Measurements from ENCODE around the gene SKAP2. TPM values are rescaled to one million over a fixed set of nuclear protein-coding genes. Genes with fewer than 3 reads are reported as not detected.

SKAP2 gene
- total and polyA plus RNA-seq, 2 of the 13 experiments (the other 11 are each of a cell fraction or from before 2014, with no cell fraction given), result 3.6 to 12.9 TPM

GRCh38 chr7:26857170-26857505 lies 7.3 kb downstream of the SKAP2 start (continued):
- no peak for TF ChIP-seq ZNF639 (CRISPR knock-in tag; conservative IDR thresholded peaks at IDR 0.05)

- FAIRE-seq (no peak), ATAC-seq (no peak), DNase-seq (ENCODE audit: low spot score) (no peak)
- Histone ChIP-seq H4K20me1 (ENCODE audit: insufficient read depth, low read length) (no peaks in the 10 kb centered on the region), H3K27ac (ENCODE audit: extremely low read length, insufficient read depth, low read length) (no peak overlapping the region), H3K4me1 (ENCODE audit: insufficient read depth, low read length) (peaks cover 18% of the 10 kb centered on the region), H3K9ac (ENCODE audit: insufficient read depth, low read depth, low read length) (no peak overlapping the region), H3K79me2 (ENCODE audit: insufficient read depth, low read length) (no peaks in the 10 kb centered on the region), H3K36me3 (replicated peaks in 1 of 2; ENCODE audit: control insufficient read depth in 1 of 2, insufficient read depth in 2 of 2, low read length in 2 of 2) (no peaks in the 10 kb centered on the region; a peak in 1 of 5 replicates), H3K27me3 (ENCODE audit: control insufficient read depth in 1 of 2, insufficient read depth in 2 of 2, low read length in 2 of 2) (no peaks in the 10 kb centered on the region), H3K9me3 (ENCODE audit: low read length) (no peaks in the 10 kb centered on the region), H2AFZ (ENCODE audit: low read length) (no peak overlapping the region), H3K4me3 (replicated peaks in 1 of 3; ENCODE audit: insufficient read depth in 1 of 3, low read depth in 2 of 3, low read length in 3 of 3) (no peak overlapping the region), H3K4me2 (ENCODE audit: low read depth, low read length) (no peak overlapping the region)
- no peak for TF ChIP-seq CBX2 (IDR thresholded peaks at IDR 0.05; ENCODE audit: low read depth, low read length)
- TF ChIP-seq CBX2 (CRISPR knock-in tag; IDR thresholded peaks at IDR 0.05; ENCODE audit: low read depth), result no peak
- no peak for TF ChIP-seq ZNF839 (CRISPR knock-in tag; IDR thresholded peaks at IDR 0.05; ENCODE audit: borderline replicate concordance)
- TF ChIP-seq ZNF205 (CRISPR knock-in tag; IDR thresholded peaks at IDR 0.05), result no peak
- no peak for TF ChIP-seq FOSL1 (CRISPR knock-in tag; IDR thresholded peaks at IDR 0.05; ENCODE audit: borderline replicate concordance)
- no peak for TF ChIP-seq ZNF225 (CRISPR knock-in tag; IDR thresholded peaks at IDR 0.05)
- no peak for TF ChIP-seq ZNF484 (CRISPR knock-in tag; IDR thresholded peaks at IDR 0.05; ENCODE audit: borderline replicate concordance, low read depth)
- no peak for TF ChIP-seq ZNF432 (CRISPR knock-in tag; IDR thresholded peaks at IDR 0.05; ENCODE audit: borderline replicate concordance)
- TF ChIP-seq ZNF382 (CRISPR knock-in tag; IDR thresholded peaks at IDR 0.05; ENCODE audit: borderline replicate concordance), result no peak
- TF ChIP-seq HNRNPUL1 (IDR thresholded peaks at IDR 0.05; ENCODE audit: low read depth, low read length), result no peak
- no peak for TF ChIP-seq ZMYM3 (CRISPR knock-in tag; IDR thresholded peaks at IDR 0.05)
- TF ChIP-seq ZNF768 (CRISPR knock-in tag; IDR thresholded peaks at IDR 0.05), result no peak
- TF ChIP-seq RCOR2 (CRISPR knock-in tag; IDR thresholded peaks at IDR 0.05), result no peak
- no peak for TF ChIP-seq ZKSCAN8 (CRISPR knock-in tag; IDR thresholded peaks at IDR 0.05; ENCODE audit: borderline replicate concordance)
- no peak for TF ChIP-seq ZNF747 (CRISPR knock-in tag; IDR thresholded peaks at IDR 0.05; ENCODE audit: borderline replicate concordance)
- TF ChIP-seq ZNF44 (CRISPR knock-in tag; IDR thresholded peaks at IDR 0.05), result no peak
- intact Hi-C loops (cut with micrococcal nuclease; ENCODE audit: unreplicated experiment), result no loop called here
- in situ Hi-C loops (cut with HindIII; ENCODE audit: extremely low pct_ligation_motif_present, low pct_unique_long_range_greater_than_20kb), result no loop called here
- POLR2A ChIA-PET, result interaction anchor here (0.6 to 1.3 kb wide), 2 partner anchors 274 kb away, joined by 3 read pairs; partner anchors contain the start of gene HOXA4
- CTCF ChIA-PET (ENCODE audit: low intra/inter-chr PET ratio, low total read pairs), result no interaction called here
- no TSS peak for BruUV-seq (replicated peaks)
- WGBS (ENCODE audit: low lambda C conversion rate), result 57% methylated on average over 3 of the region's 3 CpGs
Observed at GRCh38 chr7:26856176-26856985, 8.0 kb downstream of the SKAP2 start.
